HepG2 (cell line): ENCODE results near the gene VWA7. TPM values are rescaled to one million over a fixed set of nuclear protein-coding genes. Genes with fewer than 3 reads are reported as not detected.

Source experiments
- AFF4 ChIP-seq: sonication (generic); formaldehyde crosslinking; IDR thresholded peaks from 2 replicates; pipeline ENCODE4 v1.4.0; 2020; ENCODE audit warnings: missing genetic modification reagents
- ARID4A ChIP-seq: sonication (generic); formaldehyde crosslinking; IDR thresholded peaks from 2 replicates; pipeline ENCODE4 v1.5.0; 2020; ENCODE audit warnings: mild to moderate bottlenecking, missing genetic modification reagents, borderline replicate concordance
- ATRX ChIP-seq: sonication (generic); formaldehyde crosslinking; IDR thresholded peaks from 2 replicates; pipeline ENCODE4 v1.4.0; 2020; ENCODE audit warnings: missing genetic modification reagents, borderline replicate concordance
- E2F5 ChIP-seq: sonication (generic); formaldehyde crosslinking; conservative IDR thresholded peaks from 2 replicates; pipeline ENCODE4 v1.4.0; 2020; ENCODE audit warnings: missing genetic modification reagents
- JUND ChIP-seq: sonication (generic); formaldehyde crosslinking; IDR thresholded peaks from 2 replicates; pipeline ENCODE4 v1.8.0; 2022; ENCODE audit warnings: mild to moderate bottlenecking, missing genetic modification reagents
- KAT7 ChIP-seq: IDR thresholded peaks from 2 replicates; pipeline ENCODE4 v1.6.1; 2018; ENCODE audit warnings: borderline replicate concordance, missing compliant biosample characterization
- MED1 ChIP-seq: sonication (generic); formaldehyde crosslinking; IDR thresholded peaks from 2 replicates; pipeline ENCODE4 v1.4.0; 2020; ENCODE audit warnings: missing genetic modification reagents
- RBM22 ChIP-seq: fragments of 200-400 bp; formaldehyde crosslinking; optimal IDR thresholded peaks from 2 replicates; pipeline ENCODE3; 2017; ENCODE audit warnings: mild to moderate bottlenecking, low read length, moderate library complexity
- RELA ChIP-seq: sonication (generic); formaldehyde crosslinking; IDR thresholded peaks from 2 replicates; pipeline ENCODE4 v1.4.0; 2020; ENCODE audit warnings: missing genetic modification reagents
- USF2 ChIP-seq, 2 experiments: sonication (generic) in 1 of 2; formaldehyde crosslinking in 1 of 2; IDR thresholded peaks; 2 replicates each; pipeline versions ENCODE4 v1.5.1 to v1.6.1; 2011 to 2020; ENCODE audit warnings: borderline replicate concordance in 1 of 2, low read depth in 1 of 2, low read length in 1 of 2, mild to moderate bottlenecking in 1 of 2, missing genetic modification reagents in 1 of 2, moderate library complexity in 1 of 2
- ZBTB2 ChIP-seq: sonication (generic); formaldehyde crosslinking; IDR thresholded peaks from 2 replicates; pipeline ENCODE4 v1.8.0; 2022; ENCODE audit warnings: low read depth, missing genetic modification reagents
- ZC3H13 ChIP-seq: sonication (generic); formaldehyde crosslinking; IDR thresholded peaks from 2 replicates; pipeline ENCODE4 v1.8.1; 2023; ENCODE audit warnings: mild to moderate bottlenecking, missing genetic modification reagents, moderate library complexity
- ZNF251 ChIP-seq: sonication (generic); formaldehyde crosslinking; IDR thresholded peaks from 2 replicates; pipeline ENCODE4 v1.9.0; 2021; ENCODE audit warnings: mild to moderate bottlenecking, missing genetic modification reagents
- ZNF326 ChIP-seq: sonication (generic); formaldehyde crosslinking; IDR thresholded peaks from 2 replicates; pipeline ENCODE4 v1.4.0; 2020; ENCODE audit warnings: missing genetic modification reagents, borderline replicate concordance
- ZNF652 ChIP-seq: IDR thresholded peaks from 2 replicates; pipeline ENCODE4 v1.6.1; 2016; ENCODE audit warnings: low read depth, borderline replicate concordance
- polyA plus RNA-seq, 8 experiments: library from polyadenylated mRNA; depleted of rRNA in 3 of 8; stranded (reverse) in 7 of 8; unstranded in 1 of 8; fragments of >200 nt; fragmentation: Illumina TruSeq in 4 of 8; extraction: Trizol in 4 of 8; gene quantifications; 2 replicates each; pipeline versions ENCODE4 v1.2.1 to v1.2.3, GENCODE V29; 2011 to 2016; ENCODE audit warnings: low read depth in 4 of 8, missing spikeins in 1 of 8, mixed read lengths in 1 of 8; ENCODE audit not compliant: insufficient read depth in 1 of 8
- total RNA-seq, 5 experiments: library from RNA; depleted of rRNA; stranded (reverse); fragments of >200 nt; fragmentation: Illumina TruSeq; extraction: Trizol; gene quantifications; 2 replicates each; pipeline ENCODE4 v1.2.3, GENCODE V29; 2016; ENCODE audit warnings: low read depth in 1 of 5

VWA7 gene
- total and polyA plus RNA-seq, 2 of the 13 experiments (the other 11 are each of a cell fraction or from before 2014, with no cell fraction given): 0.86 to 3.3 TPM

- TF ChIP-seq USF2 (IDR thresholded peaks at IDR 0.05; ENCODE audit: low read depth, low read length) (no peak), USF2 (CRISPR knock-in tag; IDR thresholded peaks at IDR 0.05; ENCODE audit: borderline replicate concordance) (no peak; the same call in 1 of the 2 replicates), E2F5 (CRISPR knock-in tag) (peak; percentile 99), ZNF652 (CRISPR knock-in tag) (no peak), JUND (no peak), ZNF326 (CRISPR knock-in tag) (no peak), ZBTB2 (peak; percentile 91), AFF4 (CRISPR knock-in tag) (no peak), MED1 (CRISPR knock-in tag) (peak; percentile 91), ZNF251 (CRISPR knock-in tag) (peak; percentile 97; the same call in 1 of the 2 replicates), RELA (CRISPR knock-in tag) (no peak), ZC3H13 (peak; percentile 97), ARID4A (CRISPR knock-in tag) (peak; percentile 94), KAT7 (CRISPR knock-in tag) (peak; percentile 70; the same call in 1 of the 2 replicates), ATRX (CRISPR knock-in tag) (no peak; the same call in 1 of the 2 replicates), RBM22 (no peak)
Observed at GRCh38 chr6:31739639-31740396, 37.3 kb downstream of the VWA7 start, which contains the start of gene MSH5 (continued).
